A549 (cell line): ENCODE measurements around the gene COL3A1.

Experiments used
- POLR2AphosphoS2 ChIP-seq: conservative IDR thresholded peaks from 2 replicates; pipeline ENCODE4 v1.6.1; 2012; ENCODE audit warnings: low read length, improper control_type of control experiment, inconsistent platforms
- TF ChIP-seq, protein P1 (sequence below): fragments of >200 bp; sonication (Bioruptor Twin); formaldehyde crosslinking; IDR thresholded peaks from 3 replicates; pipeline ENCODE4 v1.6.1; 2016
- TF ChIP-seq, protein P2 (sequence below): IDR thresholded peaks from 2 replicates; pipeline ENCODE4 v1.6.1; 2012

DNA sequence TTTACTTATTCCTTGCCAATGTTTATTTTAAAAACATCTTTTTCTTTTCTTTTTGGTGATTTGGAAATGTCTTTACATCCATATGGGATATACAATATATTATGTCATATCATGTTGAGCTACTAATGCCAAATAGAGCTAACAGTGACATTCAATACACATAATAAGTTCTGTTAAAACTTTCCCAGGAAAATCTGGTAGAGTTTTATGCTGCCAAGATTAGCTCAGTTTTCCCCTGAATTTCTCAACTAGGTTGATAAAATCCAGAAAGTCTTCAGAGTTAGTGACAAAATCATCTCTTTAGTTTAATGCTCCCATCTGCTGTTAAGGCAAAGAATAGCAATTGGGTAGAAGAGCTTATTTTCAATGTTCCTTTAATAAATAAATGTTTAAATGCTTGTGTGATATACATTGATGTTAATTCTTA is 9.9 kb downstream of the COL3A1 start:
- no peak for TF ChIP-seq POLR2AphosphoS2
- TF ChIP-seq, protein P1, sequence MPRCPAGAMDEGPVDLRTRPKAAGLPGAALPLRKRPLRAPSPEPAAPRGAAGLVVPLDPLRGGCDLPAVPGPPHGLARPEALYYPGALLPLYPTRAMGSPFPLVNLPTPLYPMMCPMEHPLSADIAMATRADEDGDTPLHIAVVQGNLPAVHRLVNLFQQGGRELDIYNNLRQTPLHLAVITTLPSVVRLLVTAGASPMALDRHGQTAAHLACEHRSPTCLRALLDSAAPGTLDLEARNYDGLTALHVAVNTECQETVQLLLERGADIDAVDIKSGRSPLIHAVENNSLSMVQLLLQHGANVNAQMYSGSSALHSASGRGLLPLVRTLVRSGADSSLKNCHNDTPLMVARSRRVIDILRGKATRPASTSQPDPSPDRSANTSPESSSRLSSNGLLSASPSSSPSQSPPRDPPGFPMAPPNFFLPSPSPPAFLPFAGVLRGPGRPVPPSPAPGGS, result no peak
- TF ChIP-seq, protein P2, sequence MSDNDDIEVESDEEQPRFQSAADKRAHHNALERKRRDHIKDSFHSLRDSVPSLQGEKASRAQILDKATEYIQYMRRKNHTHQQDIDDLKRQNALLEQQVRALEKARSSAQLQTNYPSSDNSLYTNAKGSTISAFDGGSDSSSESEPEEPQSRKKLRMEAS, result no peak
